GM12878 (cell line): ENCODE measurements around the gene PPP6R2. TPM values are rescaled to one million over a fixed set of nuclear protein-coding genes. Genes with fewer than 3 reads are reported as not detected.

Experiments used
- ATAC-seq: fragments of 200-7000 bp; cut with Tn5 transposase; 3 replicates; pipeline ENCODE4 v1.9.1; 2020; ENCODE audit warnings: mild to moderate bottlenecking, moderate library complexity
- BruUV-seq: library from RNA; stranded (reverse); fragments of 400-500 nt; replicated peaks from 2 replicates; lab custom pipeline; 2021; lab: Mats Ljungman, UMichigan
- CTCF ChIA-PET: fragments of 300-600 bp; sonication (Branson Sonifier 250); formaldehyde crosslinking; extraction: SDS; loops from one replicate; lab custom pipeline; 2021; ENCODE audit warnings: inconsistent platforms; lab: Yijun Ruan, JAX
- POLR2A ChIA-PET: fragments of 350-600 bp; formaldehyde crosslinking; extraction: SDS; loops from one replicate; lab custom pipeline; 2021; ENCODE audit warnings: inconsistent platforms; lab: Charles Lee
- RAD21 ChIA-PET: fragments of 300-600 bp; sonication (Branson Sonifier 250); formaldehyde crosslinking; loops from one replicate; lab custom pipeline; 2023; ENCODE audit warnings: antibody characterized with exemption; ENCODE audit not compliant: unreplicated experiment; lab: Charles Lee
- SMC1A ChIA-PET: fragments of 300-600 bp; sonication (Branson Sonifier 250); formaldehyde crosslinking; loops from one replicate; lab custom pipeline; 2023; ENCODE audit not compliant: unreplicated experiment, uncharacterized antibody; lab: Charles Lee
- DNase-seq: peaks from one replicate; pipeline ENCODE4 v3.0.0-alpha.2; 2011; ENCODE audit warnings: low read depth, low spot score
- FAIRE-seq: peaks from 3 replicates; lab custom pipeline; 2011; peaks lifted over from hg19 to GRCh38; lab: Jason Lieb, UNC
- H2AFZ ChIP-seq: 2 replicates; pipeline ENCODE4 v1.6.0; 2011; ENCODE audit warnings: low read depth, low read length, control low read depth; ENCODE audit not compliant: control insufficient read depth
- H3K27ac ChIP-seq: 2 replicates; pipeline ENCODE4 v1.5.1; 2011; ENCODE audit warnings: control low read depth; ENCODE audit not compliant: control insufficient read depth, insufficient read depth
- H3K27me3 ChIP-seq, 2 experiments: replicated peaks in 1 of 2; 2 replicates each; pipeline versions ENCODE4 v1.6.0 to v1.6.1; 2011; ENCODE audit warnings: low read length in 1 of 2; ENCODE audit not compliant: control insufficient read depth in 2 of 2, insufficient read depth in 2 of 2
- H3K36me3 ChIP-seq, 2 experiments: 2 replicates each; pipeline ENCODE4 v1.5.1; 2011; ENCODE audit warnings: low read length in 1 of 2; ENCODE audit not compliant: control insufficient read depth in 2 of 2, insufficient read depth in 2 of 2
- H3K4me1 ChIP-seq: 2 replicates; pipeline ENCODE4 v1.6.1; 2011; ENCODE audit warnings: mild to moderate bottlenecking, low read length, moderate library complexity, mixed read lengths; ENCODE audit not compliant: control insufficient read depth, insufficient read depth
- H3K4me2 ChIP-seq: 2 replicates; pipeline ENCODE4 v1.6.0; 2011; ENCODE audit warnings: control low read depth; ENCODE audit not compliant: control insufficient read depth, insufficient read depth
- H3K4me3 ChIP-seq: fragments of 200-600 bp; sonication (generic); 2 replicates; pipeline ENCODE4 v1.5.1; 2016
- H3K79me2 ChIP-seq: 2 replicates; pipeline ENCODE4 v1.6.0; 2011; ENCODE audit warnings: low read length; ENCODE audit not compliant: control insufficient read depth, insufficient read depth
- H3K9ac ChIP-seq: 2 replicates; pipeline ENCODE4 v1.8.0; 2011; ENCODE audit warnings: low read length, control low read depth, mixed read lengths; ENCODE audit not compliant: control insufficient read depth, insufficient read depth
- H3K9me3 ChIP-seq: replicated peaks from 3 replicates; pipeline ENCODE4 v1.5.1; 2011; ENCODE audit warnings: mild to moderate bottlenecking, low read length; ENCODE audit not compliant: control insufficient read depth, insufficient read depth
- H4K20me1 ChIP-seq: 2 replicates; pipeline ENCODE4 v1.6.0; 2011; ENCODE audit not compliant: control insufficient read depth, insufficient read depth
- CHD2 ChIP-seq: IDR thresholded peaks from 2 replicates; pipeline ENCODE4 v1.6.1; 2011; ENCODE audit warnings: low read depth, low read length, improper control_type of control experiment, borderline replicate concordance
- CHD4 ChIP-seq: fragments of 200-600 bp; sonication (generic); IDR thresholded peaks from 2 replicates; pipeline ENCODE4 v1.6.1; 2016; ENCODE audit warnings: mild to moderate bottlenecking
- CREM ChIP-seq: IDR thresholded peaks from 2 replicates; pipeline ENCODE4 v1.6.1; 2014; ENCODE audit warnings: antibody characterized with exemption, low read depth
- DPF2 ChIP-seq: fragments of 450-650 bp; IDR thresholded peaks from 2 replicates; pipeline ENCODE4 v1.6.1; 2017; ENCODE audit warnings: mild to moderate bottlenecking
- E2F8 ChIP-seq: fragments of 450-650 bp; IDR thresholded peaks from 2 replicates; pipeline ENCODE4 v1.6.1; 2018; ENCODE audit warnings: mild to moderate bottlenecking, low read depth, moderate library complexity; ENCODE audit not compliant: partially characterized antibody
- PML ChIP-seq: IDR thresholded peaks from 2 replicates; pipeline ENCODE4 v1.6.1; 2012; ENCODE audit warnings: low read length, inconsistent platforms
- SMAD5 ChIP-seq: IDR thresholded peaks from 2 replicates; pipeline ENCODE4 v1.6.1; 2016; ENCODE audit warnings: antibody characterized with exemption, low read depth
- SUZ12 ChIP-seq: fragments of 200-600 bp; sonication (generic); IDR thresholded peaks from one replicate; pipeline ENCODE4 v1.6.1; 2018; ENCODE audit warnings: antibody characterized with exemption, mild to moderate bottlenecking; ENCODE audit not compliant: unreplicated experiment
- WRNIP1 ChIP-seq: IDR thresholded peaks from 2 replicates; pipeline ENCODE4 v1.6.1; 2011; ENCODE audit warnings: low read depth, low read length, improper control_type of control experiment, borderline replicate concordance
- ZBTB33 ChIP-seq: fragments of 450-650 bp; IDR thresholded peaks from 2 replicates; pipeline ENCODE4 v1.6.1; 2017; ENCODE audit warnings: mild to moderate bottlenecking
- ZNF217 ChIP-seq: fragments of 450-650 bp; IDR thresholded peaks from 2 replicates; pipeline ENCODE4 v1.6.1; 2017; ENCODE audit warnings: antibody characterized with exemption, mild to moderate bottlenecking
- WGBS: methylation state at CpG from one replicate; pipeline ENCODE4 v1.1.6; 2016; ENCODE audit warnings: low lambda C conversion rate; ENCODE audit not compliant: insufficient replicate concordance, insufficient coverage; ENCODE audit errors: missing lambda C conversion rate; 5-methylcytosine and 5-hydroxymethylcytosine counted together
- in situ Hi-C: fragments of 300-500 bp; cut with MboI; formaldehyde crosslinking; loops from 9 replicates; pipeline ENCODE4 v1.14.3; 2018; ENCODE audit warnings: mixed read lengths
- intact Hi-C: fragments of 100-400 bp; cut with micrococcal nuclease; formaldehyde crosslinking; loops from one replicate; pipeline ENCODE4 v1.14.2; 2022; ENCODE audit not compliant: unreplicated experiment
- polyA plus RNA-seq, 11 experiments: library from polyadenylated mRNA; depleted of rRNA in 4 of 11; unstranded in 6 of 11; stranded (reverse) in 5 of 11; fragments of >200 nt; fragmentation: Nextera tagmentation in 4 of 11; fragmentation: Illumina TruSeq in 1 of 11; extraction: Ambion mirVana in 4 of 11; extraction: Trizol in 1 of 11; gene quantifications; 1 replicate in 1 of 11; 2 replicates in 10 of 11; pipeline versions ENCODE4 v1.2.1 to v1.2.3, GENCODE V29; 2011 to 2016; ENCODE audit warnings: inconsistent platforms in 2 of 11, missing spikeins in 2 of 11, low read depth in 1 of 11
- total RNA-seq, 4 experiments: library from RNA; depleted of rRNA in 3 of 4; stranded (reverse); fragments of >200 nt in 3 of 4; fragmentation: Illumina TruSeq in 1 of 4; extraction: Trizol in 1 of 4; gene quantifications; 2 replicates each; pipeline versions ENCODE4 v1.2.1 to v1.2.3, GENCODE V29; 2013 to 2021
- TF ChIP-seq, protein P1 (sequence below): fragments of 450-650 bp; IDR thresholded peaks from 2 replicates; pipeline ENCODE4 v1.6.1; 2016; ENCODE audit warnings: mild to moderate bottlenecking, moderate library complexity, borderline replicate concordance
- TF ChIP-seq, protein P2 (sequence below): fragments of 450-650 bp; IDR thresholded peaks from 2 replicates; pipeline ENCODE4 v1.6.1; 2014; ENCODE audit warnings: mild to moderate bottlenecking
- TF ChIP-seq, protein P3 (sequence below): IDR thresholded peaks from 2 replicates; pipeline ENCODE4 v1.6.1; 2012; ENCODE audit warnings: low read depth, low read length, improper control_type of control experiment

Gene PPP6R2
- total and polyA plus RNA-seq, 10 of the 15 experiments (the other 5 are each of a cell fraction or from before 2014, with no cell fraction given) = 0.29 to 52.6 (median 25.4) TPM

GRCh38 chr22:50416996-50417395 is 73.9 kb downstream of the PPP6R2 start:
- RAD21 ChIA-PET = no interaction called here
- Histone ChIP-seq H3K79me2 (no peaks in the 10 kb centered on the region), H3K4me1 (no peaks in the 10 kb centered on the region), H3K27me3 (no peaks in the 10 kb centered on the region), H3K9ac (no peak overlapping the region), H3K27ac (no peak overlapping the region), H3K36me3 (peaks cover 29 to 36% of the 10 kb centered on the region in 2 experiments), H3K4me3 (no peak overlapping the region), H3K9me3 (no peaks in the 10 kb centered on the region), H2AFZ (no peak overlapping the region), H4K20me1 (no peaks in the 10 kb centered on the region), H3K4me2 (no peak overlapping the region)
- intact Hi-C loops (no loop called here), in situ Hi-C loops (no loop called here)
- CTCF ChIA-PET = no interaction called here
- POLR2A ChIA-PET = no interaction called here
- DNase-seq (no peak), ATAC-seq (no peak), FAIRE-seq (no peak)
- TF ChIP-seq PML (no peak), SUZ12 (no peak), WRNIP1 (no peak), ZBTB33 (no peak), CHD2 (no peak), CREM (no peak), DPF2 (no peak), ZNF217 (no peak), E2F8 (no peak), CHD4 (no peak), SMAD5 (no peak)
- TF ChIP-seq, protein P1, sequence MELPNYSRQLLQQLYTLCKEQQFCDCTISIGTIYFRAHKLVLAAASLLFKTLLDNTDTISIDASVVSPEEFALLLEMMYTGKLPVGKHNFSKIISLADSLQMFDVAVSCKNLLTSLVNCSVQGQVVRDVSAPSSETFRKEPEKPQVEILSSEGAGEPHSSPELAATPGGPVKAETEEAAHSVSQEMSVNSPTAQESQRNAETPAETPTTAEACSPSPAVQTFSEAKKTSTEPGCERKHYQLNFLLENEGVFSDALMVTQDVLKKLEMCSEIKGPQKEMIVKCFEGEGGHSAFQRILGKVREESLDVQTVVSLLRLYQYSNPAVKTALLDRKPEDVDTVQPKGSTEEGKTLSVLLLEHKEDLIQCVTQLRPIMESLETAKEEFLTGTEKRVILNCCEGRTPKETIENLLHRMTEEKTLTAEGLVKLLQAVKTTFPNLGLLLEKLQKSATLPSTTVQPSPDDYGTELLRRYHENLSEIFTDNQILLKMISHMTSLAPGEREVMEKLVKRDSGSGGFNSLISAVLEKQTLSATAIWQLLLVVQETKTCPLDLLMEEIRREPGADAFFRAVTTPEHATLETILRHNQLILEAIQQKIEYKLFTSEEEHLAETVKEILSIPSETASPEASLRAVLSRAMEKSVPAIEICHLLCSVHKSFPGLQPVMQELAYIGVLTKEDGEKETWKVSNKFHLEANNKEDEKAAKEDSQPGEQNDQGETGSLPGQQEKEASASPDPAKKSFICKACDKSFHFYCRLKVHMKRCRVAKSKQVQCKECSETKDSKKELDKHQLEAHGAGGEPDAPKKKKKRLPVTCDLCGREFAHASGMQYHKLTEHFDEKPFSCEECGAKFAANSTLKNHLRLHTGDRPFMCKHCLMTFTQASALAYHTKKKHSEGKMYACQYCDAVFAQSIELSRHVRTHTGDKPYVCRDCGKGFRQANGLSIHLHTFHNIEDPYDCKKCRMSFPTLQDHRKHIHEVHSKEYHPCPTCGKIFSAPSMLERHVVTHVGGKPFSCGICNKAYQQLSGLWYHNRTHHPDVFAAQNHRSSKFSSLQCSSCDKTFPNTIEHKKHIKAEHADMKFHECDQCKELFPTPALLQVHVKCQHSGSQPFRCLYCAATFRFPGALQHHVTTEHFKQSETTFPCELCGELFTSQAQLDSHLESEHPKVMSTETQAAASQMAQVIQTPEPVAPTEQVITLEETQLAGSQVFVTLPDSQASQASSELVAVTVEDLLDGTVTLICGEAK = no peak
- TF ChIP-seq, protein P2, sequence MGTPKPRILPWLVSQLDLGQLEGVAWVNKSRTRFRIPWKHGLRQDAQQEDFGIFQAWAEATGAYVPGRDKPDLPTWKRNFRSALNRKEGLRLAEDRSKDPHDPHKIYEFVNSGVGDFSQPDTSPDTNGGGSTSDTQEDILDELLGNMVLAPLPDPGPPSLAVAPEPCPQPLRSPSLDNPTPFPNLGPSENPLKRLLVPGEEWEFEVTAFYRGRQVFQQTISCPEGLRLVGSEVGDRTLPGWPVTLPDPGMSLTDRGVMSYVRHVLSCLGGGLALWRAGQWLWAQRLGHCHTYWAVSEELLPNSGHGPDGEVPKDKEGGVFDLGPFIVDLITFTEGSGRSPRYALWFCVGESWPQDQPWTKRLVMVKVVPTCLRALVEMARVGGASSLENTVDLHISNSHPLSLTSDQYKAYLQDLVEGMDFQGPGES = no peak
- TF ChIP-seq, protein P3, sequence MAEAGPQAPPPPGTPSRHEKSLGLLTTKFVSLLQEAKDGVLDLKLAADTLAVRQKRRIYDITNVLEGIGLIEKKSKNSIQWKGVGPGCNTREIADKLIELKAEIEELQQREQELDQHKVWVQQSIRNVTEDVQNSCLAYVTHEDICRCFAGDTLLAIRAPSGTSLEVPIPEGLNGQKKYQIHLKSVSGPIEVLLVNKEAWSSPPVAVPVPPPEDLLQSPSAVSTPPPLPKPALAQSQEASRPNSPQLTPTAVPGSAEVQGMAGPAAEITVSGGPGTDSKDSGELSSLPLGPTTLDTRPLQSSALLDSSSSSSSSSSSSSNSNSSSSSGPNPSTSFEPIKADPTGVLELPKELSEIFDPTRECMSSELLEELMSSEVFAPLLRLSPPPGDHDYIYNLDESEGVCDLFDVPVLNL = no peak
- 94% methylated on average over 8 of the region's 8 CpGs for WGBS
- SMC1A ChIA-PET = no interaction called here
- no TSS peak for BruUV-seq
